A549 (cell line): ENCODE measurements around the gene PTPRN2. TPM values are rescaled to one million over a fixed set of nuclear protein-coding genes. Genes with fewer than 3 reads are reported as not detected.

ENCODE experiments used
- ATAC-seq, 2 experiments: fragments of 200-7000 bp in 1 of 2; fragments of >200 bp in 1 of 2; cut with Nextera tagmentation in 1 of 2; cut with Tn5 transposase in 1 of 2; 3 replicates each; pipeline versions ENCODE4 v1.8.0 to v1.9.1; 2018 to 2020; ENCODE audit warnings: mild to moderate bottlenecking in 1 of 2, moderate library complexity in 1 of 2
- CTCF ChIA-PET: fragments of 300-600 bp; sonication (Branson Sonifier 250); formaldehyde crosslinking; extraction: SDS; loops from one replicate; lab custom pipeline; 2021; ENCODE audit warnings: antibody characterized with exemption, inconsistent platforms; lab: Yijun Ruan, JAX
- POLR2A ChIA-PET: fragments of 350-600 bp; formaldehyde crosslinking; extraction: SDS; loops from one replicate; lab custom pipeline; 2021; ENCODE audit warnings: antibody characterized with exemption, inconsistent platforms; lab: Yijun Ruan, JAX
- DNase-seq, 2 experiments: peaks; one replicate each; pipeline versions ENCODE4 v3.0.0 to v3.0.0-alpha.2; 2011 to 2016; ENCODE audit warnings: low read depth in 1 of 2, low spot score in 1 of 2
- FAIRE-seq: peaks from 2 replicates; lab custom pipeline; 2011; peaks lifted over from hg19 to GRCh38; lab: Jason Lieb, UNC
- H3K27ac ChIP-seq, 2 experiments: fragments of >200 bp; sonication (Bioruptor Twin); formaldehyde crosslinking; 3 replicates each; pipeline ENCODE4 v1.5.1; 2016 to 2017
- H3K4me1 ChIP-seq: fragments of >200 bp; sonication (Bioruptor Twin); formaldehyde crosslinking; 3 replicates; pipeline ENCODE4 v1.6.1; 2016
- H3K4me2 ChIP-seq: fragments of >200 bp; sonication (Bioruptor Twin); formaldehyde crosslinking; 3 replicates; pipeline ENCODE4 v1.6.1; 2016
- H3K4me3 ChIP-seq: fragments of >200 bp; sonication (Bioruptor Twin); formaldehyde crosslinking; 3 replicates; pipeline ENCODE4 v1.5.1; 2016
- H3K9me3 ChIP-seq: fragments of >200 bp; sonication (Bioruptor Twin); formaldehyde crosslinking; 3 replicates; pipeline ENCODE4 v1.6.1; 2016
- CBX2 ChIP-seq: fragments of 200-600 bp; sonication (generic); IDR thresholded peaks from 2 replicates; pipeline ENCODE4 v1.6.1; 2016; ENCODE audit warnings: low read depth, mild to moderate bottlenecking, borderline replicate concordance
- CHD2 ChIP-seq: fragments of 150-350 bp; IDR thresholded peaks from 2 replicates; pipeline ENCODE4 v1.6.1; 2014; ENCODE audit warnings: low read length; ENCODE audit not compliant: partially characterized antibody
- EHF ChIP-seq: fragments of 250-450 bp; sonication (Bioruptor Pico); IDR thresholded peaks from 2 replicates; pipeline ENCODE4 v1.5.0; 2020; ENCODE audit warnings: mild to moderate bottlenecking
- EHMT2 ChIP-seq: fragments of 200-600 bp; sonication (generic); IDR thresholded peaks from 2 replicates; pipeline ENCODE4 v1.6.1; 2016; ENCODE audit warnings: antibody characterized with exemption, low read depth, mild to moderate bottlenecking, moderate library complexity
- ESRRA ChIP-seq: fragments of 150-350 bp; IDR thresholded peaks from 2 replicates; pipeline ENCODE4 v1.6.1; 2014; ENCODE audit warnings: mild to moderate bottlenecking, low read length, borderline replicate concordance
- FOSB ChIP-seq: fragments of 250-450 bp; sonication (Bioruptor Pico); IDR thresholded peaks from 2 replicates; pipeline ENCODE4 v1.5.0; 2020; ENCODE audit warnings: mild to moderate bottlenecking, moderate library complexity
- FOSL2 ChIP-seq, 2 experiments: fragments of 450-650 bp in 1 of 2; fragments of >200 bp in 1 of 2; sonication (Bioruptor Twin) in 1 of 2; formaldehyde crosslinking; IDR thresholded peaks; 2 replicates each; pipeline versions ENCODE4 v1.5.0 to v1.6.1; 2016 to 2020; ENCODE audit warnings: mild to moderate bottlenecking in 1 of 2, moderate library complexity in 1 of 2
- HEYL ChIP-seq: fragments of 250-450 bp; sonication (Bioruptor Pico); IDR thresholded peaks from 2 replicates; pipeline ENCODE4 v1.8.0; 2021; ENCODE audit warnings: mild to moderate bottlenecking, moderate library complexity
- HOXB13 ChIP-seq: fragments of 250-450 bp; sonication (Bioruptor Pico); IDR thresholded peaks from 2 replicates; pipeline ENCODE4 v1.5.0; 2020; ENCODE audit warnings: low read depth, mild to moderate bottlenecking, moderate library complexity
- HOXB5 ChIP-seq: fragments of 250-450 bp; sonication (Bioruptor Pico); IDR thresholded peaks from 2 replicates; pipeline ENCODE4 v1.5.0; 2020; ENCODE audit warnings: mild to moderate bottlenecking, moderate library complexity
- JUN ChIP-seq, 2 experiments: fragments of >200 bp; sonication (Bioruptor Twin); formaldehyde crosslinking; IDR thresholded peaks; 2 replicates in 1 of 2; 3 replicates in 1 of 2; pipeline ENCODE4 v1.6.1; 2016 to 2017
- KDM5A ChIP-seq: fragments of 200-600 bp; sonication (generic); IDR thresholded peaks from 2 replicates; pipeline ENCODE4 v1.6.1; 2016; ENCODE audit warnings: antibody characterized with exemption, mild to moderate bottlenecking
- MAFK ChIP-seq: fragments of 450-650 bp; IDR thresholded peaks from 2 replicates; pipeline ENCODE4 v1.6.1; 2014; ENCODE audit not compliant: partially characterized antibody
- NR3C1 ChIP-seq: fragments of >200 bp; sonication (Bioruptor Twin); formaldehyde crosslinking; IDR thresholded peaks from 3 replicates; pipeline ENCODE4 v1.6.1; 2017
- PHF8 ChIP-seq: fragments of 200-600 bp; sonication (generic); IDR thresholded peaks from 2 replicates; pipeline ENCODE4 v1.6.1; 2016; ENCODE audit warnings: low read depth, mild to moderate bottlenecking, antibody characterized with exemption, moderate library complexity, borderline replicate concordance
- POLR2A ChIP-seq: IDR thresholded peaks from 2 replicates; pipeline ENCODE4 v1.6.1; 2012; ENCODE audit warnings: mild to moderate bottlenecking, low read length
- RAD21 ChIP-seq, 2 experiments: fragments of >200 bp in 1 of 2; sonication (Bioruptor Twin) in 1 of 2; formaldehyde crosslinking in 1 of 2; IDR thresholded peaks in 1 of 2; conservative IDR thresholded peaks in 1 of 2; 2 replicates in 1 of 2; 3 replicates in 1 of 2; pipeline ENCODE4 v1.6.1; 2012 to 2018; ENCODE audit warnings: inconsistent platforms in 1 of 2
- RCOR1 ChIP-seq: fragments of 150-350 bp; IDR thresholded peaks from 2 replicates; pipeline ENCODE4 v1.6.1; 2014; ENCODE audit warnings: antibody characterized with exemption, low read length, low read depth
- TFCP2L1 ChIP-seq: fragments of 250-450 bp; sonication (Bioruptor Pico); IDR thresholded peaks from 2 replicates; pipeline ENCODE4 v1.5.0; 2021; ENCODE audit warnings: mild to moderate bottlenecking
- TP53 ChIP-seq: fragments of 250-450 bp; sonication (Bioruptor Pico); IDR thresholded peaks from 2 replicates; pipeline ENCODE4 v1.5.0; 2021; ENCODE audit warnings: mild to moderate bottlenecking, moderate library complexity
- WGBS: methylation state at CpG from one replicate; pipeline ENCODE4 v1.1.6; 2017; ENCODE audit errors: missing lambda C conversion rate; 5-methylcytosine and 5-hydroxymethylcytosine counted together
- polyA plus RNA-seq, 4 experiments: library from polyadenylated mRNA; depleted of rRNA in 3 of 4; stranded (reverse); fragments of >200 nt; fragmentation: RNase III in 1 of 4; extraction: RNeasy Plus Mini Kit Qiagen cat#74134 plus additional on column Dnase treatment in 1 of 4; gene quantifications; 2 replicates in 3 of 4; 3 replicates in 1 of 4; pipeline ENCODE4 v1.2.3, GENCODE V29; 2011 to 2017
- TF ChIP-seq, protein P1 (sequence below): fragments of 250-450 bp; sonication (Bioruptor Pico); IDR thresholded peaks from 2 replicates; pipeline ENCODE4 v1.5.0; 2020; ENCODE audit warnings: low read depth, mild to moderate bottlenecking, moderate library complexity
- TF ChIP-seq, protein P2 (sequence below): fragments of >200 bp; sonication (Bioruptor Twin); formaldehyde crosslinking; IDR thresholded peaks from 3 replicates; pipeline ENCODE4 v1.6.1; 2016
- TF ChIP-seq, protein P3 (sequence below): fragments of 450-650 bp; IDR thresholded peaks from 2 replicates; pipeline ENCODE4 v1.6.1; 2014; ENCODE audit warnings: antibody characterized with exemption

Gene PTPRN2
- polyA plus RNA-seq, 2 of the 4 experiments (the other 2 are of a cell fraction) = 0.41 to 1.2 TPM

DNA sequence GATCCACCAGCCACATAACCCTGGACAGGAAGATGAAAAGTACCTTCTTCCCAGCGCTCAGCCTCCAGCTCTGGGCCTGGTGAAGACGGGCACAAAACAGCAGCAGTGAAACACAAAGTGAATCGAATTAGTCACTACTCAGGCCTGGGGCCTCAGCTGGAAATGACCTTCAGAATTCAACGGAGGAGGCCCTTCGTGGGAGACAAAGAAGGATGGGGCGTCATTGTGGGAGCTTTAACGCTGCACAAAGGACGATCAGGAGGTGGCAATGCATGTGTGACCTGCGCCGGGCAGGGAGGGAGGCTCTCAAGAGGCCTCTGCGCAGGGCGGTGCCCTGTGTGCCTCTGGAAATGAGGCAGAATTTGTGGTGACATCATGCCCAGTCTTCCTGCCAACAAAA, 1089.0 kb downstream of the PTPRN2 start:
- no peak for ATAC-seq
- TF ChIP-seq NR3C1 (no peak), PHF8 (no peak), FOSL2 (IDR thresholded peaks at IDR 0.05) (no peak), FOSL2 (CRISPR knock-in tag; IDR thresholded peaks at IDR 0.05) (no peak), HEYL (CRISPR knock-in tag) (no peak), ESRRA (no peak), CBX2 (no peak), MAFK (no peak), CHD2 (no peak), POLR2A (no peak), JUN (IDR thresholded peaks at IDR 0.05) (no peak), HOXB13 (CRISPR knock-in tag) (no peak), FOSB (CRISPR knock-in tag) (no peak), KDM5A (no peak), TP53 (no peak), HOXB5 (CRISPR knock-in tag) (no peak)
- TF ChIP-seq, protein P1, sequence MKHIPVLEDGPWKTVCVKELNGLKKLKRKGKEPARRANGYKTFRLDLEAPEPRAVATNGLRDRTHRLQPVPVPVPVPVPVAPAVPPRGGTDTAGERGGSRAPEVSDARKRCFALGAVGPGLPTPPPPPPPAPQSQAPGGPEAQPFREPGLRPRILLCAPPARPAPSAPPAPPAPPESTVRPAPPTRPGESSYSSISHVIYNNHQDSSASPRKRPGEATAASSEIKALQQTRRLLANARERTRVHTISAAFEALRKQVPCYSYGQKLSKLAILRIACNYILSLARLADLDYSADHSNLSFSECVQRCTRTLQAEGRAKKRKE = no peak
- TF ChIP-seq, protein P2, sequence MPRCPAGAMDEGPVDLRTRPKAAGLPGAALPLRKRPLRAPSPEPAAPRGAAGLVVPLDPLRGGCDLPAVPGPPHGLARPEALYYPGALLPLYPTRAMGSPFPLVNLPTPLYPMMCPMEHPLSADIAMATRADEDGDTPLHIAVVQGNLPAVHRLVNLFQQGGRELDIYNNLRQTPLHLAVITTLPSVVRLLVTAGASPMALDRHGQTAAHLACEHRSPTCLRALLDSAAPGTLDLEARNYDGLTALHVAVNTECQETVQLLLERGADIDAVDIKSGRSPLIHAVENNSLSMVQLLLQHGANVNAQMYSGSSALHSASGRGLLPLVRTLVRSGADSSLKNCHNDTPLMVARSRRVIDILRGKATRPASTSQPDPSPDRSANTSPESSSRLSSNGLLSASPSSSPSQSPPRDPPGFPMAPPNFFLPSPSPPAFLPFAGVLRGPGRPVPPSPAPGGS = no peak
- TF ChIP-seq, all 56 proteins: peak for 0
- DNase-seq (no peak), FAIRE-seq (no peak)
- no peak overlapping the region for H3K4me3 ChIP-seq
- H3K9me3 ChIP-seq = no peaks in the 10 kb centered on the region
- POLR2A ChIA-PET = no interaction called here
- no peak overlapping the region for H3K4me2 ChIP-seq
- no peak overlapping the region for H3K27ac ChIP-seq
- 80% methylated on average over 12 of the region's 12 CpGs for WGBS
- CTCF ChIA-PET = interaction anchor here (1.4 kb wide), 1 partner anchor 24 kb away, joined by 3 read pairs; no protein-coding TSS in a partner anchor
- no peaks in the 10 kb centered on the region for H3K4me1 ChIP-seq

DNA sequence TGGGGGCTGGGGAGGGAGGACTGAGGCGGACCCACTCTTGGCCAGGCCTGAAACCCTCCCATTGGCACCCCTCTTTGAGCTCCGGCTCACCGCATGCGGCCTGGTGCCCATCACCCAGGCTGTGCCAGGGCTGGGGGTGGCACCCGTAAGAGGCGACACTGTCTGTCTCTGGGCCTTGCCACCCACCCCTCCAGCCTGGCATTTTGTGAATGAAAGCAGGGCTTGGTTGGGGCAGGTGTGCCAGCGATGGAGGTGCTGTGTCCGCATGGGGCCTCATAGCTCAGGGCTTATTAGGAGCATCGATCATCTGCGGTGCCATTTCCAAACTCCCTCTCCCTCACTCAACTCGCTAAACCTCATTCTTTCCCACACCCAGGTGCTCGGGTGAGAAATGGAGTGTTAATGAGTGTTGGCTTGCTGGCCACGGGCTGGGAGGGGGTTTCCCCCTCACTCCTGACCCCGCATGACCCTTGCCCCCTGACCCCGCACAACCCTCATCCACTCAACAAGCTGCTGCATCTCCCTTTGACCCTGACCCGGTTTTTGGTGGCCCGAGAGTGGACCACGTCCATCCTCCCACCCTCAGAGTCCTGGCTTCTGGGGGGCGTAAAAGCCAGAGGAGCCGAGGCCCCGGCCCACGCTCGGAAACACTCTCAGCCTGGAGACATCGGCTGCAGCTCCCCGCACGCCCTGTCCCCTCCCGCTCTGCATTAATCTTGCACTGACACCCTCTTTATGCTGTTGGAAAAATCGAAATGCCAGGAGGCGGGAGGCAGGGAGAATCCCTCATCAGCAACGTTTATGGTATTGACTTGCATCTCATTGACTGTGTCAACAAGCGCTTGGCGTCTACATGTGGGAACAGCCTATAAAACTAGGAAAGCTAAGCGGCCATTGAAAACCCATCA, 1089.6 kb downstream of the PTPRN2 start:
- H3K4me1 ChIP-seq = no peaks in the 10 kb centered on the region
- POLR2A ChIA-PET = no interaction called here
- DNase-seq = no peak
- H3K4me2 ChIP-seq = no peak overlapping the region
- no peak overlapping the region for H3K27ac ChIP-seq
- no peak overlapping the region for H3K4me3 ChIP-seq
- no peak for TF ChIP-seq JUN (IDR thresholded peaks at IDR 0.05)
- FAIRE-seq = no peak
- CTCF ChIA-PET = interaction anchor here (1.4 kb wide), 2 partner anchors 12 to 23 kb away, joined by 3 read pairs; no protein-coding TSS in a partner anchor
- H3K9me3 ChIP-seq = no peaks in the 10 kb centered on the region
- no peak for ATAC-seq
- WGBS = 80% methylated on average over 32 of the region's 33 CpGs

DNA sequence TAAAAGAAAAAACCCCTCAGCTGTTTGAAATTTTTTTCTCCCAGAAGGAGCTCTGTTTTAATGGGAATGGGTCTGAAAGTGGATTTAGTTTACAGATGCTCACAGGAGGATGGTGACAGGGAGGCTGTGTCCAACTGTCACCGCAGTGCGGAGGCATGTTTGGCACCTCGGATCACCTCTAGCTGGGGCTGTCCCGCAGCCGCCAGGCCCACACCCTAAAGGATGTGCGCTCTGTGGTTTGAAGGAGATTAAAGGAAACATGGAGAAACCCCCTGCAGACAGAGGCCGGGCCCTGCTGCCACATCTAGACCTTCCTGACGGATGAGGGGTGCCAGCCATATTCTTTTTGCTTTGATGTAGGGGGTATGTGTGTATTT, 1090.3 kb downstream of the PTPRN2 start:
- DNase-seq (no peak), ATAC-seq (no peak), FAIRE-seq (no peak)
- POLR2A ChIA-PET = no interaction called here
- TF ChIP-seq, protein P3, sequence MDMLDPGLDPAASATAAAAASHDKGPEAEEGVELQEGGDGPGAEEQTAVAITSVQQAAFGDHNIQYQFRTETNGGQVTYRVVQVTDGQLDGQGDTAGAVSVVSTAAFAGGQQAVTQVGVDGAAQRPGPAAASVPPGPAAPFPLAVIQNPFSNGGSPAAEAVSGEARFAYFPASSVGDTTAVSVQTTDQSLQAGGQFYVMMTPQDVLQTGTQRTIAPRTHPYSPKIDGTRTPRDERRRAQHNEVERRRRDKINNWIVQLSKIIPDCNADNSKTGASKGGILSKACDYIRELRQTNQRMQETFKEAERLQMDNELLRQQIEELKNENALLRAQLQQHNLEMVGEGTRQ = no peak
- TF ChIP-seq EHMT2 (no peak), HOXB5 (CRISPR knock-in tag) (no peak), TFCP2L1 (CRISPR knock-in tag) (no peak), RAD21 (conservative IDR thresholded peaks at IDR 0.05 in 1 of 2, IDR thresholded peaks at IDR 0.05 in 1 of 2) (no peak), EHF (CRISPR knock-in tag) (no peak), RCOR1 (no peak)
- Histone ChIP-seq H3K27ac (no peak overlapping the region), H3K4me1 (no peaks in the 10 kb centered on the region), H3K4me3 (no peak overlapping the region), H3K4me2 (no peak overlapping the region), H3K9me3 (no peaks in the 10 kb centered on the region)
- CTCF ChIA-PET = interaction anchor here (1.4 kb wide), 1 partner anchor 12 kb away, joined by 3 read pairs; no protein-coding TSS in a partner anchor
- 87% methylated on average over 8 of the region's 8 CpGs for WGBS
